GM19467 (cell line): ENCODE data around the gene SOX18.
"Not testable (repeated sequence)": the region's sequence is repeated elsewhere in the genome, so short reads cannot be mapped to it uniquely, and the experiment has no call there.

Experiments
- ATAC-seq: cut with Tn5 transposase; IDR thresholded peaks from one replicate; pipeline ENCODE4 v1.9.1; 2021; ENCODE audit warnings: mild to moderate bottlenecking, moderate library complexity; ENCODE audit not compliant: unreplicated experiment

The SOX18 gene

DNA sequence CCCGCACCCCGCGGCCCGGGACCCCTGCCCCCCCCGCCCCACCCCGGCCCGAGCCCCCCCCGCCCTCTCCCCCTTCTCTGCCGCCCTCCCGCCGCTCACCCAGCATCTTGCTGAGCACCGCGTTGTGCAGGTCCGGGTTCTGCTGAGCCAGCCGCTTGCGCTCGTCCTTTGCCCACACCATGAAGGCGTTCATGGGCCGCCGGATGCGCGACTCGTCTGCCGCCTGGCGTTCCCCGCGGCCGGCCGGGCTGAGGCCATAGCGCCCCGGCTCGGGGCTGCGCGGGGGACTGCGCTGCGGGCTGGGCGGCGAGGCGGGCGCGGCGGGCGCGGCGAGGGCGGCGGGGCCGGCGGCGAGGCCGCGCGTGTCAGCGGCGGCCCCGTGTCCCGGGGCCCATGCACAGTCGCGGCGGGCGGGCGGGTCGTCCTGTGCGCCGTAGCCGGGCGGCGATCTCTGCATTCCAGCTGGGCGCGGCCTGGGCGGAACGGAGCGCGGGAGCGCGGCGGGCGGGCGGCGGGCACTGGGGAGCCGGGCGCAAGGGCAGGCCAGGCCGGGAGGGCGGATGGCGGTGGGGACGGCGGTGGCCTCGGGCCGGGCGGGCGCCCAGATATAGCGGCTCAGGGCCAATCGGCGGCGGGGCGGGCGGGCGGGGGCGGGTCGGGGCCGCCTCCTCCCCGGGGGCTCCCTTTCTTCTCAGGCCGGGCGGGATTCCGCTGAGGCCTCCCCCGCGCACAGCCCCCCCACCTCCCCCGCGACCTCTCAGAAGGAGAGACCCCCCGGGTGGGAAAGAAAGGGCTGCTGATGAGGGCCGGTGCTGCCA is at the start of gene SOX18:
Gene SOX18 (minus strand): TSS at position 580 of the 818 bp plus-strand sequence. CDS start 123 bp downstream, at position 457.
- ATAC-seq, result no peak

DNA sequence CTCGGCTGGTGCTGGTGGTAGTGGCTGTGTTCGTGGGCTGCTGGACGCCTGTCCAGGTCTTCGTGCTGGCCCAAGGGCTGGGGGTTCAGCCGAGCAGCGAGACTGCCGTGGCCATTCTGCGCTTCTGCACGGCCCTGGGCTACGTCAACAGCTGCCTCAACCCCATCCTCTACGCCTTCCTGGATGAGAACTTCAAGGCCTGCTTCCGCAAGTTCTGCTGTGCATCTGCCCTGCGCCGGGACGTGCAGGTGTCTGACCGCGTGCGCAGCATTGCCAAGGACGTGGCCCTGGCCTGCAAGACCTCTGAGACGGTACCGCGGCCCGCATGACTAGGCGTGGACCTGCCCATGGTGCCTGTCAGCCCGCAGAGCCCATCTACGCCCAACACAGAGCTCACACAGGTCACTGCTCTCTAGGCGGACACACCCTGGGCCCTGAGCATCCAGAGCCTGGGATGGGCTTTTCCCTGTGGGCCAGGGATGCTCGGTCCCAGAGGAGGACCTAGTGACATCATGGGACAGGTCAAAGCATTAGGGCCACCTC is 49.1 kb upstream of the SOX18 start:
- ATAC-seq, result no peak

DNA sequence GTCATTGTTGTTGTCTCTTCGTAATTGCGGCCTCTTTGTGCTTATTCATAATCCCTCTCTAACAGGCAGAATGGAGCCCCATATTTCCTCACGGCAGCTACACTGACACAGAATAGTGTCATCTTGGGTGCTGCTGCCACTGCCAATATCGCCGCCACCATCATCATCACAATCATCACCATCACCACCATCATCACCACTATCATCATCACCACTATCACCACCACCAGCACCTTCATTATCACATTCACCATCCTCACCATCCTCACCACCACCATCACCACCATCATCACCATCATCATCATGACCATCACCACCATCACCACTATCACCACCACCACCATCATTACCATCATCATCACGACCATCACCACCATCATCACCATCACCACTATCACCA is 47.1 kb upstream of the SOX18 start:
- no peak for ATAC-seq

DNA sequence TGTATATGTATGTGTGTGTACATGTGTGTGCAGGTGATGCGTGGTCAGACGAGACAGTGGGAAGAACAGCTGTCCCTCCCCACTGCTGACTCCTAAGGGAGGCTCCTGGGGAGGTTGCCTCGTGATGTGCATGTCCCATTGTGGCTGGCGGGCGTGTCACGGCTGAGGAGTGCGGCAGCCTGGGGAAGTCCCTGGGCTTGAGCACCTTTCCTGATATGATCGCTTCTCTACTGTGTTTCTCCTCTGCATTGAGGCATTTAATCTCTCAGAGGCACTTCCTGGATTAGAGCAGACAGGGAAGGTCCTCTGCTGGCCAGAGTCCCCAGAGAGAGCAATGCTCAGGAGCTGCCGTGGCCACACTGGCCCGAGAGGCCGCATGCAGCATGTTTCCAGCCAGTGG is 46.5 kb upstream of the SOX18 start:
- ATAC-seq, result no peak

DNA sequence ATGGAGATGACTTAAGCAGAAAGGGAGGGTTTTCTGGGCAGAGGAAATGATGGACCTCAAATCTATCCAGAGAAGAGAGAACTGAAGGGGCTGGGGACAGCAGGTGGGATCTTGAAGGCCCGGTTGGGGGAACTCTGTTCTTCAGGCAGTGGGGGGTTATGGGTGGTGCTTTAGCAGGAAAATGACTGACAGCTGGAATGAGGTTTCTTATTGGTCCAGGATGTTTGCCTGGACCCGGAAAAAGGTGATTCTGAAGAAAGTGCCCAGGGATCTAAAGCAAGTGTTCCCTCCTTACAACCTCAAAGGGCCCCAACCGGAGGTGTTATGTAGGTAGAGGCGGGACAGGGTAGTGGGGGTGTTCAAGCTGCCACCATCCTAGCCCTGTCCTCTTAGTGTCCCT is 46.0 kb upstream of the SOX18 start:
- ATAC-seq, result no peak

DNA sequence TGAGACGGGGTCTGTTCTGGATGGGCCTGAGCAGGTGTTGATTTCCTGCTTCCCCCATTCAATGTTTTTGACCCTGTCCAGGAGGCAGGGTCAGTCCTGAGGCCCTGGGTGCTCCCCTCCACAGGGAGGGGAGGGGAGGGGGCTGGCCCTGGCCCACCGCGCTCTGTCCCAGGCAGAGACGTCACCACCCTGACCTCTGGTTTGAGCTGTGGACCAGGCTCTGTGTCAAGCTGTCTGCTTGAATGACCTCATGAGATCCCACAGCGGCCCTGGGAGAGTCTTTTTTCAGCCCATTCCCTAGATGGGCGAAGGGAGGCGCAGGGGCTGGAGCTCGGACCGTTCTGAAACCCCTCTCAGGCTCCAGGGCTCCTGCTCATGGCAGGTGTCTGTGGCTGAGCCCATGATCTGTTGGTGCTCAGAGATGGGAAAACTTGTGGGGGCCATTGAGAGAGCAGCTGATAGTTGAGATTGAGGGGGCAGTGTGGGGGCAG is 43.6 kb upstream of the SOX18 start:
- no peak for ATAC-seq

DNA sequence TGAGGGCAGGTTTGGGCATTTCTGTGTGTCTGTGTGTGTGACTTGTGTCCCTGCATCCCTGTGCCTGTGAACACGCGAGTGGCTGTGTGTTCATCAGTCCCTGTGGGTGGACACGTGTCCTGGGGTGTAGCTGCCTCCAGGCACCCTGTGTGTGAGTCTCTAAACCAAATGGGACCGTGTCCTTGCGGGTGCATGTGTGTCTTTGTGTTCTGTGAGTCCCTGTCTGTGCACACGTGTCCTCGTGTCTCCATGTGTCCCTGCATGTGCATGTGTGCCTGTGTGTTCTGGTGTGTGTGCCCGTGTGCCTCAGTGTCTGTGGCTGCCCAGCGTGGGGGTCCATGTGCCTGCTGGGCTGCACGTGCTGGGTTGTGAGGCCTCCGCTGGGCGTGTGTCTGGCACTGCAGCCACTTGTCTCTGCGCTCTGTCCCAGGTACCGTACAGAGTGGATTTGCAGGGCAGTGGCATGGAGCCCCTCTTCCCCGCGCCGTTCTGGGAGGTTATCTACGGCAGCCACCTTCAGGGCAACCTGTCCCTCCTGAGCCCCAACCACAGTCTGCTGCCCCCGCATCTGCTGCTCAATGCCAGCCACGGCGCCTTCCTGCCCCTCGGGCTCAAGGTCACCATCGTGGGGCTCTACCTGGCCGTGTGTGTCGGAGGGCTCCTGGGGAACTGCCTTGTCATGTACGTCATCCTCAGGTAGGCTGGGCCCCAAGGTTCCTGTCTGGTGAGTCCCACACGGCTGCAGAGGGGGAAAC is 43.0 kb upstream of the SOX18 start:
- ATAC-seq, result no peak

DNA sequence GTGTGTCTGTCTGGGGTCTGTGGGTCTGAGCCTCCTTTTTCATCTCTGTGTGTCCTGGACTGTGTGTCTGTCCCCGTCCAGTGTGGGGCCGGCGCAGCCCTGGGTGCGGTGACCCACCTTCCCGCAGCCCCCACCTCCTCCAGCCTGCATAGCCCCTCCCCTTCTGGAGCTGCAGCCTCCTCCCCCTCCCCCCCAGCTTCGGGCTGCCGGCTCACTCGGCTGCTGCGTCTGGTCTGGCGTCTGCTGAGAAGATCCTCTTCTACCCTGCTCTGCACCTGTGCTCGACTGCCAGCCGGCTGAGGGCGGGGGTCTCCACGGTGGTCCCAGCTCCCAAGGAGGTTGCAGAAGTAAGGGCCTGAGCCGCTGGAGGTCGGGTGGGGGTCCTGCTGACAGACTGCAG is 42.3 kb upstream of the SOX18 start:
- ATAC-seq, result no peak

DNA sequence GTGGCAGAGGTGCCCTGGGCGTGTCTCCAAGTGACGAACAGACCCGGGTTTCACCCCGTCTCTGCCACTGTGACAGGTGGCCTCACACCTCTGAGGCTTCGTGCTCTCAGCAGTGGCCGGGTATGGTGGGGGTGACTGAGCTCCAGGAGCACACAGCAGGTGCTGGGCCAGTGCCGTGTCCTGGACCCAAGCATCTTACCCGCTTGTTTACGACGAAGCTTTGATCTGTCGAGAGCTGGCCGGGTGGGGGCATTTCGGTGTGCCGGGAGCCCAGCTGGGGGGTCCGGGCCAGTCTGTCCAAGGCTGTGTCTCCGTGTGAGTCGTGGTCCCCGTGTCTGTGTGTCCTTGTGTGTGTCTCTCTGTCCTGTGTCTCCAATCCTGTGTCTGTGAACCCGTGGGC is 41.9 kb upstream of the SOX18 start:
- ATAC-seq, result no peak

DNA sequence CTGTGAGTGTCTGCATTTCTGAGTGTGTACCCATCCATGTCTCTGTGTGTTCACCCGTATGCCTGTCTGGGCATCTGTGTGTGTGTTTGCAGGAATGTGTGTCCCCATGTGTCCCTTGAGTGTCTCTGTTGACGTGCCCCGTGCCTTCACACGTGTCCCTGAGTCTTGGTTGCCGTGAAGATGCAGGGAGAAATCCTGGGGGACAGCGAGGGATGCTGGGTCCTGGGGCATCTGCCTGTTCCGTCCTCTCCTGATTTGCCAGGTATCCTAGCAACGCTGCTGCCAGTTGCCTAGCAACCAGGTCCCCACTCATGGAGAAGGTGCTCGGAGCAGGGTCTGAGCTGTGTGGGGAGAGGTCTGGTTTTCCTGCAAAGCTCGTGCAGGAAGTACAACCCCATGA is 40.7 kb upstream of the SOX18 start:
- no peak for ATAC-seq

DNA sequence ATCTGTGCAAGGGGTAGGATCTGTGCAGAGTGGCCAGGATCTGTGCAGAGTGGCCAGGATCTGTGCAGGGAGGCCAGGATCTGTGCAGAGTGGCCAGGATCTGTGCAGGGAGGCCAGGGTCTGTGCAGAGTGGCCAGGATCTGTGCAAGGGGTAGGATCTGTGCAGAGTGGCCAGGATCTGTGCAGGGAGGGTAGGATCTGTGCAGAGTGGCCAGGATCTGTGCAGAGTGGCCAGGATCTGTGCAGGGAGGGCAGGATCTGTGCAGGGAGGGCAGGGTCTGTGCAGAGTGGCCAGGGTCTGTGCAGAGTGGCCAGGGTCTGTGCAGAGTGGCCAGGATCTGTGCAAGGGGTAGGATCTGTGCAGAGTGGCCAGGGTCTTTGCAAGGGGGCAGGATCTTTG is 39.1 kb upstream of the SOX18 start:
- not testable (repeated sequence) for ATAC-seq

DNA sequence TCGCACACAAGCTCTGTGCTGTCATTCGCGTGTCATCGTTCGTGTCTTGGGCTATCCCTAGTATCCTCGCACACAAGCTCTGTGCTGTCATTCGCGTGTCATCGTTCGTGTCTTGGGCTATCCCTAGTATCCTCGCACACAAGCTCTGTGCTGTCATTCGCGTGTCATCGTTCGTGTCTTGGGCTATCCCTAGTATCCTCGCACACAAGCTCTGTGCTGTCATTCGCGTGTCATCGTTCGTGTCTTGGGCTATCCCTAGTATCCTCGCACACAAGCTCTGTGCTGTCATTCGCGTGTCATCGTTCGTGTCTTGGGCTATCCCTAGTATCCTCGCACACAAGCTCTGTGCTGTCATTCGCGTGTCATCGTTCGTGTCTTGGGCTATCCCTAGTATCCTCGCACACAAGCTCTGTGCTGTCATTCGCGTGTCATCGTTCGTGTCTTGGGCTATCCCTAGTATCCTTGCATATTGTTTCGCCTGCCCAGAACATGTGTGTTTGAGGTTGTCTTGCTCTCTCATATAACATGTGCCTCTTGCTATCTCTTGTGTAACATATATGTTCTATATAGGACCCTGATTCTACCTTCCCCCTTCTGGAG is 37.9 kb upstream of the SOX18 start:
- not testable (repeated sequence) for ATAC-seq

DNA sequence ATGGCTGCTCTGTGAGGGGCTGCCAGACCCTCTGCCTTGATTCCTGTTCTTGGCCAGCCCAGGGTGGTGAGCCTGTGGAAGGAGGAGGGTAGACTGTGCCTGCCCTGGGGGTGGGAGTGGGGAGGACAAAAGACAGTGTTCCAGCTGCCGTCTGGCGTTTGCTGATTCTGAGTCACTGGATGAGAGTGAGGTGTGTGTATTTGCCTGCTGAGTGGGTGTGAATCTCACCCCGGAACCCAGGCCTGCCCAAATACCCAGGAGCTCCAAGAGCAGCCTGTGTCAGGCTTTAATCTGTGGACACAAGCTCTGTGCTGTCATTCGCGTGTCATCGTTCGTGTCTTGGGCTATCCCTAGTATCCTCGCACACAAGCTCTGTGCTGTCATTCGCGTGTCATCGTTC is 37.4 kb upstream of the SOX18 start:
- ATAC-seq, result no peak

DNA sequence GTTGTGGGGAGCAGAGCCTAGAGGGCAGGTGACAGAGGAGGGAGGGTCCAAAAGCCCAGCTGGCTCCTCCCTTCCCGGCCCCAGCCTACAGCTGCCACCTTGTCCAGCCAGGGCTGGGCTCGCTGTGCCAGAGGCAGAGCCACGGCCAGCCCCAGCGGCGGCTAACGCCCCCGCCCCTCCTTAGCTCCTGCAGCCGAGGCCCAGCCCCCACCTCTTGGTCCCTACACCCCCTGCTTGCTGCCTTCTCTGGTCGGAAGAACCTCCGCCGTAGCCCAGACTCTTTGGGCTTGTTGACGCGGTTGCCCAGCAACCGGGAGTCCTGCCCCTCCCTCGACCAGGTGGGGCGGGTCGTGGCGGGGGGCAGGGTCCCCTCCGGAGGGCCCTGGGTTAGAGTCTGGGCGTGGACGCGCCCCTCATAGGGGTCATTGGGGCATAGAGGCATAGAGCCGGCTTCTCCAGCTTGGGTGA is 35.3 kb upstream of the SOX18 start:
- ATAC-seq, result no peak

DNA sequence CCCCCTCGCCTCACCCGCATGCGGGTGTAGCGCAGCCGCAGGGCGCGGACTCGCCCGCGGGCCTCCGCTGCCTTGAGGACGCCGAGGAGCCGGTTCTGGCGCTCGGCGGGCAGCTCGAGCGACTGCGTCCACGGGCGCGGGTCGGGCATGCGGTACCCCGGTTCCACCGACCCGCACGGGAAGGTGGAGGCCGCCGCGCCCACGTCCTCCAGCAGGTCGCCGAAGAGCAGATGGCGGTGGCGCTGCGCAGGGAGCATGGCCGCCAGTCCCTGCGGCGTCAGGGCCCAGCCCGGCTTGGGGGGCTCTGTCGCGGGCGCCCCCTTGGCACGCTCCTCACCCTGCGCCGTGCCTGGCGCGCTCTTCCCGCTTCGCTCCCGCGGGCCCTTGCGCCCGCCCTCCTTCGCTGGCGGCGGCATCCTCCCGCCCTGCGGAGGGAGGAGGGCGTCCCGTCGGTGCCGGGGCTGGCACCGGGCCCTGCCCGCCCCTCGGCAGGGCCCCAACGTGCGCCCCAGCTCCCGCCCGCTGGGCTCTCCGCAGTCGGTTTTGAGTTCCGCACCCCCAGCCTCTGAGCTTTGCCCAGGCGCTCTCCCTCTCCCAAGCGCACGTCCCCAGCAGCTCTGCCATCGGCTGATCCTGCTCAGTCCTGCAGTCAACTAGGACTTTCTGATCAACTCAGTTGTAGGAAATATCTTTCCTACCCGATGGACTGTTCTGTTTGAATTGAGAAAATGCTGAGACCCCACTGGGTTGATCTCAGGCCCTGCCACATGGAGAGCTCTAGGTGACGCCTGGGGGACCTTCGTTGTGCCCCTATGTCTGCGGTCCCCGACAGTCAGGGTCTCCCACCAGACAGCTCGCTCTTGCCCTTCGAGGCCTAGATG is 34.6 kb upstream of the SOX18 start, which contains the start of gene LKAAEAR1:
Gene LKAAEAR1 (minus strand): TSS at position 595 of the 881 bp plus-strand sequence. CDS start 179 bp downstream, at position 416.
- no peak for ATAC-seq

DNA sequence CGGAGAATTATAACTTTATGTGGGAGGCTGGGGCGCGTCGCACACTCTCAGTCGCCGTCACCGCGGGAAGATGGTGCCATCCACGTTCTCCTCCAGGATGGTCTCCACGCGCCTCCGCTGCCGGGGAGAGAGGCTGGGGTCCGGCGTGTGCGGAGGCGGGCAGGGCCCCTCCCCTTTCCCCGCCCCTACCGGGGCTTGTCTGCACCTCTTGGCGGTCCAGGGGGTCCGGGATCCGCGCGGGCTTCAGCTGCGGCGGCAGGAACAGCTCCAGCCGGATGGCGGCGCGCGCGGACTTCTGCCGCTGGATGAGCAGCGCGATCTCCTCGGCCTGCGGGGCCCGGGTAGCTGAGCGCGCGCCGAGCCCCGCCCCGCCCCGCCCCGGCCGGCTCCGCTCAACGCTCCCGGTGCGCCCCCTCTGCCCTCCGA is 34.0 kb upstream of the SOX18 start:
- ATAC-seq, result no peak

DNA sequence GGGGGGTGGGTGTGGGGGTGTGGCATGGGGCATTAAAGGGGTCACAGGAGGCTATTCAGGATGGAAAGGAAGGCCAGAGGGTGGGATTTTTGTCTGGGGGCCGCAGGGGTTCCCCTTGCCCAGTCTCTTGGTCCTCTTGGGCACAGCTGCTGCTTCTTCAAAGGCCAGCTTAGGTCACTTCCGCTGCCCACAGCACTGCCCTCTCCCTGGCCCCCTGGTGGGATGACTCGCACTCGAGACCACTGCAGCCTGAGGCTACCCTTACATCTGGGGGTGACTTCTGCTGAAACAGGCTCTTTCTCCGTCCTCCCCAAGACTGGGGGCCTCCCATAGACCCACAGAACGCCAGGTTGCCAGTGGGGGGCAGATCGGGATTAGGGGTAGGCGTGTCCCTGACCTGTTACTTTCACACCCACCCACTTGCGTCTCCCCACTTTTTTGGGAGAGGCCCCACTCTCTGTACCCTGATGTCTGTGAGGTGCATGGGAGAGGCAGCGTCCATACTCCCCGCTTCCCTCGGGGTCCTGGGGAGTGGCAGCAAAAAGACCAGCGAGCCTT is 33.5 kb upstream of the SOX18 start:
- ATAC-seq, result no peak

DNA sequence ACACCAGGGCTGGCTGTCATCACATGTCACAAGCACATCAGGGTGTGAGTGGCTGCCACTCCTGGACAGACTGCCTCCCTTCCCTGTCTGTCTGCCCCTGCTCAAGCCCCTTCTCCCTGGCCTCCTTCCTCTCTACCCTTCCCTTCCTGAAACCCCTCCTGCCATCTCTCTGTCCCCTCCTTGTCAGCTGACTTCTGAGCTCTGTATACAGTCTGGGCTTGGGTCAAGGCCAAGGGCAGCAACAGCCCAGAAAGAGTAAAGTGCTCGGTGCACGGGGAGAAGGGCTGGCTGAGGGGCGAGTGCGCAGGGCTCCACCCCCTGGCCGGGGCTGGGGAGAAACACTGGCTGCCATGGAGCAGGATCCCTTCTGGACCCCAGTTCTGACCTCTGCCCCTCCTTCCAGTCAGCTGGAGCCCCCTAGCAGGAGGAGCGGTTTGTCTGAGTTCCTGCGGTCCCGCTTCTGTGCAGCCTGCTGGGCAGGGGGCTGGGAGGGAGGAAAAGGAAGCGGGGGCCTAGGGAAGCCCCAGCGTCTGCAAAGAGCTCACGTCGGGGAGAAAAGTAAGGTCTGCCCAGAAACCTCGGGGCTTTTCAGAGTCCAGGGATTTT is 32.8 kb upstream of the SOX18 start:
- no peak for ATAC-seq

DNA sequence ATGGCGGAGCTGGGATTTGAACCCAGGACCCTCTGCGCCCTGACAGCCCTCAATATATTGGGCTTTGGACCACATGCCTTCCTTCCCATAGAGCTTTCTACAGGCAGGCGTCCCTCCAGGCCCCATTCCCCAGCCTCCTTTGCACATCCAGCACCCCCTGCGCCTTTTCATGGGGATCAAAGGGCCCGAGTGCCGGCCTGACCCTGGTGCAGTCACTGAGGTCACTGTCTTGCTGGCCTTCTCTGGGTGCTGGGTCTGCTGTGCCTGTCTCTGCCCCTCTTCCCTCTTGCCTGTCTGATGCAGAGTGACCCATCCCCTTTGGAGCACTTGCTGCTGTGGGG is 32.2 kb upstream of the SOX18 start:
- no peak for ATAC-seq
